Peyer's patch (tissue), 4 donors: ENCODE data around the gene CIPC.

ENCODE experiments used
- CTCF ChIP-seq, 6 experiments: fragments of 450-650 bp in 4 of 6; fragments of 200-600 bp in 2 of 6; sonication (generic) in 1 of 6; IDR thresholded peaks; one replicate each; pipeline ENCODE4 v1.5.1; 2017 to 2019; ENCODE audit warnings: antibody characterized with exemption in 6 of 6, mild to moderate bottlenecking in 3 of 6, moderate library complexity in 1 of 6
- POLR2A ChIP-seq, 2 donors: fragments of 450-650 bp; IDR thresholded peaks; one replicate each; pipeline ENCODE4 v1.5.1; 2017; ENCODE audit warnings: antibody characterized with exemption in 2 of 2, mild to moderate bottlenecking in 2 of 2, moderate library complexity in 2 of 2

GRCh38 chr14:77100961-77101360 is 2.9 kb downstream of the CIPC start:
- no peak for TF ChIP-seq CTCF (IDR thresholded peaks at IDR 0.05)
- TF ChIP-seq POLR2A (IDR thresholded peaks at IDR 0.05) = no peak
